WI38 (cell line): ENCODE measurements around the gene TMUB1.

Source experiments
- H3K4me3 ChIP-seq: 2 replicates; pipeline ENCODE4 v1.5.1; 2011; ENCODE audit warnings: low read depth, mild to moderate bottlenecking, control low read depth, low read length
- TF ChIP-seq, protein P1 (sequence below): IDR thresholded peaks from 2 replicates; pipeline ENCODE4 v1.5.1; 2012; ENCODE audit warnings: low read depth, mild to moderate bottlenecking, control low read depth, low read length

TMUB1 gene

DNA sequence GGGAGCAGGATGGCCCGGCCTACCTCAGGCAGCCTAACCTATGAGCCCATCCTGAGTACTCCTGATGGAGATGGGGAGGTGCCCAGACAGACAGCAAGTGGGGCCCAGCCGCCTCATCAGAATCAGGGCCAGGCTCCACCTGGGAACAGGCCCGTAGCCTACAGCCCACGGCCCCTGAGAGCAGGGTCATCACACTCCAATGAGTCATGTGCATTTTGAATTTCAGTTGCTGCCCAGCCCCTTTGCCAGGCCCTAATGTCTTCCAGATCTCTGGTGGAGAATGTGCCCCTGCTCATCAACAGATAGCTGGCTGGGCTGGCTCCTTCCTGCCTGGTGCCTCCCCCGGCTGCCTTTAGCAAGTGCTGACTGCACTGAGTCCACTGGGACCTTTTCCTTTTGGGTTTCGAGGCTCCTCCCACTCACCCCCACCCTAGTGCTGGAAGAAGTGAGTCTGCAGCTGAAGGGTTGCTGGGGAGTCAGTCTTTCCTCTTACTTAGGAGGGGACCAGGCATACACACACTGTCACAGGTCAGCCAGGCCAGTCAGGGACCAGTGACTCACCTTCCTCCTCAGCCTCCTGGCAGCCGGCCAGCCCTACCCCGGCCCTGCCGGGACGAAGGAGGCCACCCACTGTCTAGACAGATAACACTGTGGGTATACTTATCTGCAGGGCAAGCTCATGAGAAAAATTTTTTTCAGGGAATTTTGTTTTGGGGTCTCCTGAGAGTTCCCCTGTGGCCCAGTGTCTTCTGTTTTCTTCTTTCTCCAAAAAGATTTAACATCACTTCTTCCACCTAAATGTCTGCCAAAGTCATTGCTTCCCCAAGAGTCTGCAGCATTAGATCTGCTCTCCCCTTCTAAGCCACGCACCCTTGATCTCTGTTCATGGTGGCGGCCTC lies 44.1 kb downstream of the TMUB1 start:
- no peak overlapping the region for H3K4me3 ChIP-seq
- TF ChIP-seq, protein P1, sequence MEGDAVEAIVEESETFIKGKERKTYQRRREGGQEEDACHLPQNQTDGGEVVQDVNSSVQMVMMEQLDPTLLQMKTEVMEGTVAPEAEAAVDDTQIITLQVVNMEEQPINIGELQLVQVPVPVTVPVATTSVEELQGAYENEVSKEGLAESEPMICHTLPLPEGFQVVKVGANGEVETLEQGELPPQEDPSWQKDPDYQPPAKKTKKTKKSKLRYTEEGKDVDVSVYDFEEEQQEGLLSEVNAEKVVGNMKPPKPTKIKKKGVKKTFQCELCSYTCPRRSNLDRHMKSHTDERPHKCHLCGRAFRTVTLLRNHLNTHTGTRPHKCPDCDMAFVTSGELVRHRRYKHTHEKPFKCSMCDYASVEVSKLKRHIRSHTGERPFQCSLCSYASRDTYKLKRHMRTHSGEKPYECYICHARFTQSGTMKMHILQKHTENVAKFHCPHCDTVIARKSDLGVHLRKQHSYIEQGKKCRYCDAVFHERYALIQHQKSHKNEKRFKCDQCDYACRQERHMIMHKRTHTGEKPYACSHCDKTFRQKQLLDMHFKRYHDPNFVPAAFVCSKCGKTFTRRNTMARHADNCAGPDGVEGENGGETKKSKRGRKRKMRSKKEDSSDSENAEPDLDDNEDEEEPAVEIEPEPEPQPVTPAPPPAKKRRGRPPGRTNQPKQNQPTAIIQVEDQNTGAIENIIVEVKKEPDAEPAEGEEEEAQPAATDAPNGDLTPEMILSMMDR, result no peak

DNA sequence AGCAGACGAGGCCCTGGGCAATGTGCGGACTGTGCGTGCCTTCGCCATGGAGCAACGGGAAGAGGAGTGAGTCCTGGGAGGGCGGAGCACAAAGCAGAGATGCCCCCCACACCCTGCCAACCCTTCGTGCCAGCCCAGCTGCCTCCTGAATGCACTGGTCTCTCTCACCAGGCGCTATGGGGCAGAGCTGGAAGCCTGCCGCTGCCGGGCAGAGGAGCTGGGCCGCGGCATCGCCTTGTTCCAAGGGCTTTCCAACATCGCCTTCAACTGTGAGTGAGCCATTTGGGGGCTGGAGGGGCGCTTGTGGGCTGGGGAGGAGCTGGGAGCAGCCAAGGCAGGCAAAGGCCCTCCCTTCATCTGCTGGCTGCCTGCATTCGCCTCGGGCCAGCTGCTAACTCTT lies 47.4 kb downstream of the TMUB1 start:
- TF ChIP-seq, protein P1, result no peak
- no peak overlapping the region for H3K4me3 ChIP-seq

DNA sequence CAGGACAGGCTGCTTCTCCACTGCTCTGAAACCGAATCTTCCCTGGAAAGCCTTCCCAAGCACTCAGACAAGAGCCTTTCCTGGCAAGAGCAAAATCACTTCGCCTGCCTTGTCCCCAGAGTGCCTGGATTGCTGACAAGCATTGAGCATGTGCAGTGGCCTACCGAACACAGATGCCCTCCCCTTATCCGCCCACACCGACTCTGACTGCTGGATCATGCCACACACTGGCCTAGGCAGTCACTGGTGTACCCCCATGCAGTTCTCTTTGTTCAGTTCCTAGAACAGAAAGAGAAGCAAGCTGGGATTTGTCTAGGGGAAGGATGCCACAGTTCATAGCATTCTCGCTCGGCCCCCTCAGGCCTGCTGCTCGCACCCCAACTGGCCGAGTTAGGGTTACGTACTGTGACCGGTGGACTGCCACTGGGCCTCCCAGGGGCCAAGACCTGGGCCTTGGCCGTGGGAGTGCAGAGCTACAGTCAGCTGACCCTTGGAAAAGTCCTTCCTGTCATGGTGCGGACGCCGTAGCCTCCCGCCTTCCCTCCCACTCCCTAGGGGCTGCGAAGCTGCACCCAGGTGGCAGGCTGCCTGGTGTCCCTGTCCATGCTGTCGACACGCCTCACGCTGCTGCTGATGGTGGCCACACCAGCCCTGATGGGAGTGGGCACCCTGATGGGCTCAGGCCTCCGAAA lies 48.1 kb downstream of the TMUB1 start:
- TF ChIP-seq, protein P1, result no peak
- no peak overlapping the region for H3K4me3 ChIP-seq

DNA sequence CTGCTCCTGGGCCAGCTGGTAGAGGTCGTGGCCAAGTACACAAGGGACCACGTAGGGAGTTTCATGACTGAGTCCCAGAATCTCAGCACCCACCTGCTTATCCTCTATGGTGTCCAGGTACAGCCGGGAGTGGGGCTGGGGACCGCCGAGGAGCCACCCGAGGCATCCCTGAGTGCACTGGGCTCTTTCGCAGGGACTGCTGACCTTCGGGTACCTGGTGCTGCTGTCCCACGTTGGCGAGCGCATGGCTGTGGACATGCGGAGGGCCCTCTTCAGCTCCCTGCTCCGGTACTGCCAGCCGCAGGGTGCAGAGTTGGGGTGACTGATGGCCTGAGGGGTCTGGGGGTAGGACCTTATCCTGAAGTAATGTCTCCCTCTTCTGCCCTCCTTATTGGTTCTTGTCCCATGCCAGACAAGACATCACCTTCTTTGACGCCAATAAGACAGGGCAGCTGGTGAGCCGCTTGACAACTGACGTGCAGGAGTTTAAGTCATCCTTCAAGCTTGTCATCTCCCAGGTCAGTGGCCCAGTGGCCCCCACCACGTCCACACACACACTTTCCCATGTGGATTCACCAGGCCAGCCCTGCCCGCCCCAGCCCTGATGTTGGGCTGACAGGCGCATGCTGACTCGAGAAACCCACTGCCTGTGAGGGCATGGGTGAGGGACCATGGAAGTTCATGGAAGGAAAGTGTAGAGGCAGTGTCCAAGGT lies 48.8 kb downstream of the TMUB1 start:
- no peak overlapping the region for H3K4me3 ChIP-seq
- TF ChIP-seq, protein P1, result no peak

DNA sequence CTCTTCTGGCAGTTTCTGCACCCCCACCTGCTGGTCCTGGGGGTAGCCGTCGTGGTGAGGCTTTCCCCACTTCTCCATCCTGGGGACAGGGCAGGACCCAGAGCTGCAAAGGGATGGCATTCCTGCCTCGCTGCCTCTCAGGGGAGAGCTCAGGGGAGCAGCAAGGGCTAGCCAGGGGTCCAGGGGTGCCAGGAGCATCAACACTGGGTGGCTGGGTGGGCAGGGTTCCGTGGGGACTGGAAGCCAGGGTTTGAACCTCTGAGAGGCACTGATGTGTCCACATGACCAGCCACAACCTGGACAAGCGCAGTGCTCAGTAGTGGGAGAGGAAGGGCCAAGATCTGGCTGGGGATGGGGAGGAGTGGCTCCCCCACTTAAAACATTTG lies 49.4 kb downstream of the TMUB1 start:
- TF ChIP-seq, protein P1, result no peak
- no peak overlapping the region for H3K4me3 ChIP-seq

DNA sequence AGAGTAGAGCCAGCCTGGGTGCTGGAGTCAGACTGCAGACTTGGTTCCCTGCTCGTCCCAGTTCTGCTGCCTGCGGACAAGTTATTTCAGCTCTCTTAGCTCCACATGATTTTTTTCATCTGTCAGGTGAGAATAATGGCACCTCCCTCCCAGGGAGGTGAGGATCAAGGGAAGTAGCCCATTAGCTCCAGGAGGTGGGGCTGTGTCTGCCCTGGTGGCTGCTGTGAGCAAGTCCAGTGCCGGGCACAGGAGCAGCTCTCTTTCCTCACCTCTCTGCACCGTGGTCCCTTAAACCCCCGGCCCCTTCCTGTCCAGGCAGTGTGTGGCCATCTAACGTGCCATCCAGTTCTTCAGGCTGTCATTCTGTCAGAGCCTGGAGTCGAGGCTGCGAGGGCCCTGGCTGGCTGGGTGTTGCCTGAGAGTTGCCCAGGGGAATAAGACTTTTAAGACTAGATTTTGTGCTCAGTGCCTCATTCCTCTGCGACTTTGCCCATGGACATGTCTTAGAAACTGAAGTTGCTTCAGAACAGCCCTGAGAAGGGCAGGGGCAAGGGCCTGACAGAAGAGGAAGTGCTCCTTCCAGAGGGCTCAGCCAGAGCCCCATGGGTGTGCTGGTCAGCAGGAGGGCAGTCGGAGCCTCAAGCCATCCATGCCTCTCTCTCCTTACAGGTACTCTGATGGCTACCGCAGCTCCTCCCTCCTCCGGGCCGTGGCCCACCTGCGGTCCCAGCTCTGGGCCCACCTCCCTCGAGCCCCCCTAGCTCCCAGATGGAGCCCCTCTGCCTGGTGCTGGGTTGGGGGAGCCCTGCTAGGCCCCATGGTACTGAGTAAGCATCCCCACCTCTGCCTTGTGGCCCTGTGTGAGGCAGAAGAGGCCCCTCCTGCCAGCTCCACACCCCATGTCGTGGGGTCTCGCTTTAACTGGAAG lies 50.1 kb downstream of the TMUB1 start:
- TF ChIP-seq, protein P1, result no peak
- no peak overlapping the region for H3K4me3 ChIP-seq
